Brain microvascular endothelial cell (primary cell): ENCODE data around the gene C1orf210.

Experiments
- DNase-seq: peaks from one replicate; pipeline ENCODE4 v3.0.0-alpha.2; 2020
- H3K27ac ChIP-seq: fragments of 250-450 bp; sonication (Bioruptor Pico); 2 replicates; pipeline ENCODE4 v1.5.1; 2020; ENCODE audit warnings: mild to moderate bottlenecking, moderate library complexity
- H3K27me3 ChIP-seq: fragments of 250-450 bp; sonication (Bioruptor Pico); replicated peaks from 2 replicates; pipeline ENCODE4 v1.5.1; 2020; ENCODE audit warnings: mild to moderate bottlenecking
- H3K36me3 ChIP-seq: fragments of 250-450 bp; sonication (Bioruptor Pico); replicated peaks from 2 replicates; pipeline ENCODE4 v1.5.1; 2020; ENCODE audit warnings: mild to moderate bottlenecking
- H3K4me3 ChIP-seq: 2 replicates; pipeline ENCODE4 v1.5.1; 2011; ENCODE audit warnings: low read depth, mild to moderate bottlenecking, control low read depth, low read length, moderate library complexity
- in situ Hi-C: cut with HindIII; loops from 2 replicates; pipeline ENCODE4 v1.10.0; 2017; ENCODE audit warnings: low sequenced_read_pairs, low pct_ligation_motif_present
- TF ChIP-seq, protein P1 (sequence below): IDR thresholded peaks from 2 replicates; pipeline ENCODE4 v1.5.1; 2011; ENCODE audit warnings: low read depth, mild to moderate bottlenecking, moderate library complexity, low read length, control low read depth, inconsistent platforms; ENCODE audit errors: missing control alignments

Gene C1orf210

DNA sequence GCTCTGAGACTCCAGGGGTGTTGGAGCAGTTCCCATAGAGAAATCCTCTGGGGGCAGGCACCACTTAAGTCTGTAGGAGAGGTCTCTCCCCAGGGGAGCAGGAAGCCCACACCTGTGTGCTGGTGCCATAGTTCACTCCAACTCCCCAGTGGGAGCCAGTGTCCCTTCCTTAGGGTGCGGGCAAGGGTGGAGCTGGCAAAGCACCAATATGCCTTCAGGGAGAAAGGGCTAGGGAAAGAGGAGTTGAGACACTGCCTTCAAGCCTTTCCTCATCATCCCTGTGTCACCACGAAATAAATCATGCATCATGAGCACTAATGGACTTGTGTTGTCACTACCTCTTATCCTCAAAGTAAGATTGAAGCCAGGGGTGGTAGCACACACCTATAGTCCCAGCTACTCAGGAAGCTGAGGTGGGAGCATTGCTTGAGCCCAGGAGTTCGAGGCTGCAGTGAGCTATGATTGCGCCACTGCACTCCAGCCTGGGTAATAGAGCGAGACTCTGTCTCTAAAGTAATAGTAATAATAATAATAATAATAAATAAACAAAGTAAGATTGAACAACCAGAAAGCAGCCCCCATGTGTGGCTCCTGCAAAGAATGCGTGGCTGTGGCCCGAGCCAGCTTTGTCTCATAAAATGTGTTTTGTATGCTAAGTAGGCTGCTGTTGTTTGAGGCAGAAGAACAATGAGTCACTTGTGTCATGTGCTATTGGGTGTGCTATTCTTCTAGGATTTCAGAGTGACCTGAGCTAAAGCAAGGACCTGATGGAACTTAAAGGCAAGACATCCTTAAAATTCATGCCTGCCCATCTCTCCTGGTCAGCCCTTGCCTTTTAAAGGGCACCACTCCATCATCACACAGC is 8.7 kb upstream of the C1orf210 start:
- H3K27ac ChIP-seq: no peak overlapping the region
- TF ChIP-seq, protein P1, sequence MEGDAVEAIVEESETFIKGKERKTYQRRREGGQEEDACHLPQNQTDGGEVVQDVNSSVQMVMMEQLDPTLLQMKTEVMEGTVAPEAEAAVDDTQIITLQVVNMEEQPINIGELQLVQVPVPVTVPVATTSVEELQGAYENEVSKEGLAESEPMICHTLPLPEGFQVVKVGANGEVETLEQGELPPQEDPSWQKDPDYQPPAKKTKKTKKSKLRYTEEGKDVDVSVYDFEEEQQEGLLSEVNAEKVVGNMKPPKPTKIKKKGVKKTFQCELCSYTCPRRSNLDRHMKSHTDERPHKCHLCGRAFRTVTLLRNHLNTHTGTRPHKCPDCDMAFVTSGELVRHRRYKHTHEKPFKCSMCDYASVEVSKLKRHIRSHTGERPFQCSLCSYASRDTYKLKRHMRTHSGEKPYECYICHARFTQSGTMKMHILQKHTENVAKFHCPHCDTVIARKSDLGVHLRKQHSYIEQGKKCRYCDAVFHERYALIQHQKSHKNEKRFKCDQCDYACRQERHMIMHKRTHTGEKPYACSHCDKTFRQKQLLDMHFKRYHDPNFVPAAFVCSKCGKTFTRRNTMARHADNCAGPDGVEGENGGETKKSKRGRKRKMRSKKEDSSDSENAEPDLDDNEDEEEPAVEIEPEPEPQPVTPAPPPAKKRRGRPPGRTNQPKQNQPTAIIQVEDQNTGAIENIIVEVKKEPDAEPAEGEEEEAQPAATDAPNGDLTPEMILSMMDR: no peak
- peak; percentile 54 for DNase-seq
- no peaks in the 10 kb centered on the region for H3K36me3 ChIP-seq
- in situ Hi-C loops: no loop called here
- H3K27me3 ChIP-seq: no peaks in the 10 kb centered on the region
- no peak overlapping the region for H3K4me3 ChIP-seq

DNA sequence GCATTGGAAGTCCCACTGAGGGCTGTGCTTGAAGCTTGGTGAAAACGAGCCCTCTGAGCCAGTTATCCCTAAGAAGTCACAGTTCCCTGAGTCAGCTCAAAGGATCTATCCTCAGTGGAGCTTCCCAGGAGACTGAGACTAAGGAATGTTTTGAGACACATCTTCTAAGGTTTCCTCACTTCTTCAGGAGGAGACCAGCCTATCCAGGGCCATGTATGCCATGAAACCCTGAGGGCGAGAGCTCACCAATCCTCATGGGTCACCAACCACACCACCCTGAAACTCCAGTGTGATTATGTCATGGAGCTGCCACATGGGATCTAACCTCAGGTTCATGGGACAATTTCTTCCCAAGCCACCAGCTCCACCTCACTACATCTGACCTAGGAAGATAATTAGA is 7.8 kb upstream of the C1orf210 start:
- Histone ChIP-seq H3K4me3 (no peak overlapping the region), H3K36me3 (no peaks in the 10 kb centered on the region), H3K27me3 (no peaks in the 10 kb centered on the region), H3K27ac (no peak overlapping the region)
- no peak for DNase-seq
- TF ChIP-seq, protein P1: no peak
- in situ Hi-C loops: no loop called here

DNA sequence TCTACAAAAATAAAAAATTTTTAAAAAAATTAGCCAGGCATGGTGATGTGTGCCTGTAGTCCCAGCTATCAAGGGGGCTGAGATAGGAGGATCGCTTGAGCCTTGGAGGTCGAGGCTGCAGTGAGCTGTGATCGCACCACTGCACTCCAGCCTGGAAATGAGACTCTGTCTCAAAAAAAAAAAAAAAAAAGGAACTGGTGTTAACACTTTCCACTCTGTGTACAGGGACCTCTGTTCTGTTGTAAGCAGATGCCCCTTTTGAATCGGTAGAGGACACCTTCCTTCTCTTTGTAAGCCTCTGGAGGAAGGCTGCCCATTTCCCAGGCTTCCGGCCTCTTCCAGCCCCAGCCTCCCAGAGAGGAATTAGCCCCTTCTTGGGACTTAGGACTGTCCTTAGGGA is 7.3 kb upstream of the C1orf210 start:
- H3K27me3 ChIP-seq: no peaks in the 10 kb centered on the region
- no peak overlapping the region for H3K27ac ChIP-seq
- no peak for DNase-seq
- in situ Hi-C loops: no loop called here
- no peaks in the 10 kb centered on the region for H3K36me3 ChIP-seq
- TF ChIP-seq, protein P1: no peak
- H3K4me3 ChIP-seq: no peak overlapping the region

DNA sequence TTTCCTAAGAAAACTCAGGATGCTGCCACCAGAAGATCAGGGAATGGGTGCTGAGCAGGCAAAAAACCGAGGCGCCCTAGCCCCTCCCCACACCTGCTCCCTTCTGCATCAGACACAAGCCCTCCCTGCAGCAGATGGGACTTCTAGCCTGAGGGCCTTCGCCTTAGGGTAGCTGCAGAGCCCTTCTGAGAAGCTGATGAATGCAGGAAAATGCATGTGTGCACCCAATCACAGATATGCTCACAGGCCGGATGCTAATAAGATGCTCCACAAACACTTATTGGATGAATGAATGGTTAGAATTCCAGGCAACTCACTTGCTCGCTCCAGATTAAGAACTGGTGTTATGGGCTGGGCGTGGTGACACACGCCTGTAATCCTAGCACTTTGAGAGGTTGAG is 6.8 kb upstream of the C1orf210 start:
- no peaks in the 10 kb centered on the region for H3K36me3 ChIP-seq
- H3K27me3 ChIP-seq: no peaks in the 10 kb centered on the region
- H3K27ac ChIP-seq: no peak overlapping the region
- no peak for DNase-seq
- H3K4me3 ChIP-seq: no peak overlapping the region
- in situ Hi-C loops: no loop called here
- TF ChIP-seq, protein P1: no peak

DNA sequence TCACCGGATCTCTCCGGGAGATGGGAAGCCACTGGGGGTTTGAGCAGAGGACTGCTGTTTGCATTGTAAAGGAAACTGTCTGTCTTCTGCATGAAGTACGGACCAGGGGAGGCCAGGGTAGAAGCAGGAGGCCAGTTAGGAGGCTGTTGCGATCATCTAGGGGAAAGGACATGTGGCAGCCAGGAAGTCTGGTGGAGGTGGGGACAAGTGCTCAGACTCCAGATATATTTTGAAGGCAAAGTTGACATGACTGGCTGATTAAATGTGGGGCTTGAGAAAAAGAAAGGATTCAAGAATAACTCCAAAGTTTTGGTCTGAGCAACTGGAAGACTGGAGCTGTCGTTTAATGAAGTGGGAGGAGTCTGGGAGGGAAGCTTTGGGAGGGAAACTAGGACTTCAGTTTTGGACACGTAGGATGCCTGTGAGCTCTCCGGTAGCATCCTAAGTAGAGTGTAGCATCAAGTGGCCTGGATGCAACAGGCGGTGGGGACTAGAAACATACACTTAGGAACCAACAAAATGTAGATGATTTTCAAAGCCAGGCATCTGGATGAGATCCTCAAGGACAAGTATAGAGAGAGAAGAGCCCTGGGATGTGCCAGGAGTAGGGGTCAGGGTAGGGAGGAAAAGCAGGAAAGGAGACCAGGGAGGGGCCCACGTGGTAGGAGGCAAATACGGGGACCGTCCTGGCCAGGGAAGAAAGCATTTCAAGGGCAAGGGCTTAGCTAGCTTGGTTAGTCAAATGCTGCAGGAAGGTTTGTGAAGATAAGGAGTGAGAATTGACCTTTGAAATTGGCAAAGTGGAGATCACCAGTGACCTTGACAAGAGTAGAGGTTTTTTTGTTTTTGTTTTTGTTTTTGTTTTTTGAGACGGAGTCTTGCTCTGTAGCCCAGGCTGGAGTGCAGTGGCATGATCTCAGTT is 3.7 kb upstream of the C1orf210 start:
- H3K27me3 ChIP-seq: no peaks in the 10 kb centered on the region
- TF ChIP-seq, protein P1: no peak
- no peak for DNase-seq
- H3K36me3 ChIP-seq: no peaks in the 10 kb centered on the region
- H3K4me3 ChIP-seq: no peak overlapping the region
- in situ Hi-C loops: no loop called here
- no peak overlapping the region for H3K27ac ChIP-seq
